Hepatocyte (in vitro differentiated cells): ENCODE measurements around the gene POC1B. TPM values are rescaled to one million over a fixed set of nuclear protein-coding genes. Genes with fewer than 3 reads are reported as not detected.
A peak's percentile ranks its signal among the peaks of the same experiment; 100 is the strongest.

Experiments used
- DNase-seq: peaks from one replicate; pipeline ENCODE4 v3.0.0-alpha.2; 2016; ENCODE audit warnings: low spot score
- H2AFZ ChIP-seq: fragments of 200-600 bp; sonication (generic); 2 replicates; pipeline ENCODE4 v1.6.0; 2016; ENCODE audit warnings: antibody characterized with exemption, mild to moderate bottlenecking
- H3K27ac ChIP-seq: fragments of 200-600 bp; sonication (generic); 2 replicates; pipeline ENCODE4 v1.5.1; 2016; ENCODE audit warnings: mild to moderate bottlenecking
- H3K27me3 ChIP-seq: fragments of 200-600 bp; sonication (generic); 2 replicates; pipeline ENCODE4 v1.6.1; 2016
- H3K36me3 ChIP-seq: fragments of 200-600 bp; sonication (generic); replicated peaks from 2 replicates; pipeline ENCODE4 v1.5.1; 2016; ENCODE audit warnings: low read depth; ENCODE audit not compliant: insufficient read depth
- H3K4me1 ChIP-seq: fragments of 200-600 bp; sonication (generic); 2 replicates; pipeline ENCODE4 v1.5.1; 2016; ENCODE audit warnings: mild to moderate bottlenecking, moderate library complexity; ENCODE audit not compliant: insufficient read depth
- H3K4me2 ChIP-seq: fragments of 200-600 bp; sonication (generic); 2 replicates; pipeline ENCODE4 v1.6.0; 2016
- H3K4me3 ChIP-seq: fragments of 200-600 bp; sonication (generic); 2 replicates; pipeline ENCODE4 v1.5.1; 2016; ENCODE audit warnings: mild to moderate bottlenecking
- H3K79me2 ChIP-seq: fragments of 200-600 bp; sonication (generic); 2 replicates; pipeline ENCODE4 v1.6.0; 2017; ENCODE audit warnings: mild to moderate bottlenecking
- H3K9me2 ChIP-seq: fragments of 200-600 bp; sonication (generic); replicated peaks from 2 replicates; pipeline ENCODE4 v1.6.0; 2017; ENCODE audit warnings: mild to moderate bottlenecking; ENCODE audit not compliant: insufficient read depth
- H3K9me3 ChIP-seq: fragments of 200-600 bp; sonication (generic); 2 replicates; pipeline ENCODE4 v1.5.1; 2016; ENCODE audit warnings: low read depth, mild to moderate bottlenecking
- H4K20me1 ChIP-seq: fragments of 200-600 bp; sonication (generic); 2 replicates; pipeline ENCODE4 v1.6.0; 2016; ENCODE audit warnings: mild to moderate bottlenecking; ENCODE audit not compliant: insufficient read depth, poor library complexity, severe bottlenecking
- EZH2 ChIP-seq: fragments of 200-600 bp; sonication (generic); IDR thresholded peaks from 2 replicates; pipeline ENCODE4 v1.6.1; 2016; ENCODE audit warnings: antibody characterized with exemption, mild to moderate bottlenecking, borderline replicate concordance
- EZH2phosphoT487 ChIP-seq: fragments of 200-600 bp; sonication (generic); IDR thresholded peaks from one replicate; pipeline ENCODE4 v1.6.1; 2018; ENCODE audit warnings: antibody characterized with exemption, mild to moderate bottlenecking, low read depth, moderate library complexity; ENCODE audit not compliant: unreplicated experiment, severe bottlenecking
- WGBS: methylation state at CpG from one replicate; pipeline ENCODE4 v1.1.6; 2016; ENCODE audit warnings: low lambda C conversion rate; ENCODE audit errors: missing lambda C conversion rate; 5-methylcytosine and 5-hydroxymethylcytosine counted together
- polyA plus RNA-seq: library from polyadenylated mRNA; unstranded; fragments of >200 nt; fragmentation: Nextera tagmentation; extraction: Ambion mirVana; gene quantifications from 2 replicates; pipeline ENCODE4 v1.2.1, GENCODE V29; 2016
- total RNA-seq: library from RNA; depleted of rRNA; stranded (reverse); fragments of >200 nt; gene quantifications from 2 replicates; pipeline ENCODE4 v1.2.3, GENCODE V29; 2014
- TF ChIP-seq, protein P1 (sequence below): fragments of 200-600 bp; sonication (generic); IDR thresholded peaks from 2 replicates; pipeline ENCODE4 v1.5.1; 2016; ENCODE audit warnings: antibody characterized with exemption, mild to moderate bottlenecking; ENCODE audit not compliant: poor library complexity

POC1B gene
- total and polyA plus RNA-seq, 2 experiments from 2014 or later: 11.6 to 18.9 TPM

DNA sequence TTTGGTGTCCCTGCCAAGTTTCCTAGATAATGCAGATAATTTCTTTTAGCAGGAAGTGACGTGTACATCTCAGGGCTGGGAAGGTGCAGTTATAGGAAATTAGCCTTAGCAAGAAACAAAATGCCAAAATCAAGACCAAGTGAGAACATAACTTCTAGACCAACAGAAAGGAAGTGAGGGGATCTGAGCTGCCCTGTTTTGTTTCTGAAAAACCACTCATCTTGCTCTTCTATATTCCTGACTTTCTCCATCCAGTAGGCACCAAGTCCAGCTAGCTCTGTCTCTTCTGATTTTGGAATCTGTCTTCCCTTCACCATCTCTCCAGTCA lies 149.7 kb downstream of the POC1B start:
- no peak for DNase-seq
- Histone ChIP-seq H3K9me3 (no peaks in the 10 kb centered on the region), H3K36me3 (no peaks in the 10 kb centered on the region), H3K4me2 (no peak overlapping the region), H3K4me3 (no peak overlapping the region), H3K4me1 (peaks cover 41% of the 10 kb centered on the region), H3K27ac (peak overlapping the region; percentile 93), H3K27me3 (no peaks in the 10 kb centered on the region), H3K79me2 (no peaks in the 10 kb centered on the region), H2AFZ (no peak overlapping the region), H4K20me1 (no peaks in the 10 kb centered on the region), H3K9me2 (no peaks in the 10 kb centered on the region)
- WGBS: 95% methylated on average over 1 of the region's 1 CpG
- TF ChIP-seq, protein P1, sequence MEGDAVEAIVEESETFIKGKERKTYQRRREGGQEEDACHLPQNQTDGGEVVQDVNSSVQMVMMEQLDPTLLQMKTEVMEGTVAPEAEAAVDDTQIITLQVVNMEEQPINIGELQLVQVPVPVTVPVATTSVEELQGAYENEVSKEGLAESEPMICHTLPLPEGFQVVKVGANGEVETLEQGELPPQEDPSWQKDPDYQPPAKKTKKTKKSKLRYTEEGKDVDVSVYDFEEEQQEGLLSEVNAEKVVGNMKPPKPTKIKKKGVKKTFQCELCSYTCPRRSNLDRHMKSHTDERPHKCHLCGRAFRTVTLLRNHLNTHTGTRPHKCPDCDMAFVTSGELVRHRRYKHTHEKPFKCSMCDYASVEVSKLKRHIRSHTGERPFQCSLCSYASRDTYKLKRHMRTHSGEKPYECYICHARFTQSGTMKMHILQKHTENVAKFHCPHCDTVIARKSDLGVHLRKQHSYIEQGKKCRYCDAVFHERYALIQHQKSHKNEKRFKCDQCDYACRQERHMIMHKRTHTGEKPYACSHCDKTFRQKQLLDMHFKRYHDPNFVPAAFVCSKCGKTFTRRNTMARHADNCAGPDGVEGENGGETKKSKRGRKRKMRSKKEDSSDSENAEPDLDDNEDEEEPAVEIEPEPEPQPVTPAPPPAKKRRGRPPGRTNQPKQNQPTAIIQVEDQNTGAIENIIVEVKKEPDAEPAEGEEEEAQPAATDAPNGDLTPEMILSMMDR: no peak
- TF ChIP-seq EZH2 (no peak), EZH2phosphoT487 (no peak)

DNA sequence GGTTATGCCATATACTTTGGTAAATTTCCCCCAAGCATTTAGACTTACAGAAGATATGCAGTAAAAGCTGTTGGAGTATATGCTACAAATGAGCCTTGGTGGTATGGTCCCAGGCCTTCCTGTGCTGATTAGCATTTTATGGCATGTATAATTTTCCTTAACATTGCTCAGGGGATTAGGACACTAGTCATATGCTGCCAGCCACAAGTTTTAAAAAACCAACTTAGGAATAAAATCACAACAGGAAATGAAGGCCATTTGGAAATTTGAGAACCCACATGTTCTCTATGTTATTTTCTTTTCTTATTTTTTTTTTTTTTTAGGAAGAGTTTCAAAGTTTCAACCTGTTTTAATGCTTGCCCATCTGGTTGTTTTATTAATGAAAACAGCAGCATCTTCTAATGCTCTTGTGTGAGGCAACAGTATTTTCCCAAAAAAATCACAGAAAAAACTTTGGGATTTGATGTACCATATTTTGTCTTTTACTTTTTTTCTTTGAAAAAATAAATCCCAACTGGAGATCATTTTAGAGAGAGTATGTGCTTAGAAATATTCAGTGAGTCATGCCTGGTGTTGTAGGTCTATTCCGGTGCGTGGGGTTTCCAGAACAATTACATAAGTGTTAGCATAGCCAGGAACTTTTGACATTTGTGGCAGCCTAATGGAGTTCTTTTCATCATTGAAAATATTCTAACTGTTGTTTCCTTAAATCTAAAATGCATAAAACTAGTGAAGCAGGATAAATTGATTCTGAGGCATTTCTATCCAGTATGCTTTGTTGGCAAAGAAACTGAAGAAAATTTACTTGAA lies 151.9 kb downstream of the POC1B start:
- TF ChIP-seq EZH2 (no peak), EZH2phosphoT487 (no peak)
- TF ChIP-seq, protein P1: no peak
- no peaks in the 10 kb centered on the region for H3K27me3 ChIP-seq
- no peak for DNase-seq
- no peaks in the 10 kb centered on the region for H4K20me1 ChIP-seq
- H3K9me2 ChIP-seq: no peaks in the 10 kb centered on the region
- no peaks in the 10 kb centered on the region for H3K36me3 ChIP-seq
- H3K4me2 ChIP-seq: no peak overlapping the region
- no peaks in the 10 kb centered on the region for H3K79me2 ChIP-seq
- H2AFZ ChIP-seq: no peak overlapping the region
- no peak overlapping the region for H3K4me3 ChIP-seq
- H3K27ac ChIP-seq: peak overlapping the region; percentile 90
- WGBS: 25% methylated on average over 2 of the region's 2 CpGs
- no peaks in the 10 kb centered on the region for H3K9me3 ChIP-seq
- H3K4me1 ChIP-seq: peaks cover 44% of the 10 kb centered on the region

DNA sequence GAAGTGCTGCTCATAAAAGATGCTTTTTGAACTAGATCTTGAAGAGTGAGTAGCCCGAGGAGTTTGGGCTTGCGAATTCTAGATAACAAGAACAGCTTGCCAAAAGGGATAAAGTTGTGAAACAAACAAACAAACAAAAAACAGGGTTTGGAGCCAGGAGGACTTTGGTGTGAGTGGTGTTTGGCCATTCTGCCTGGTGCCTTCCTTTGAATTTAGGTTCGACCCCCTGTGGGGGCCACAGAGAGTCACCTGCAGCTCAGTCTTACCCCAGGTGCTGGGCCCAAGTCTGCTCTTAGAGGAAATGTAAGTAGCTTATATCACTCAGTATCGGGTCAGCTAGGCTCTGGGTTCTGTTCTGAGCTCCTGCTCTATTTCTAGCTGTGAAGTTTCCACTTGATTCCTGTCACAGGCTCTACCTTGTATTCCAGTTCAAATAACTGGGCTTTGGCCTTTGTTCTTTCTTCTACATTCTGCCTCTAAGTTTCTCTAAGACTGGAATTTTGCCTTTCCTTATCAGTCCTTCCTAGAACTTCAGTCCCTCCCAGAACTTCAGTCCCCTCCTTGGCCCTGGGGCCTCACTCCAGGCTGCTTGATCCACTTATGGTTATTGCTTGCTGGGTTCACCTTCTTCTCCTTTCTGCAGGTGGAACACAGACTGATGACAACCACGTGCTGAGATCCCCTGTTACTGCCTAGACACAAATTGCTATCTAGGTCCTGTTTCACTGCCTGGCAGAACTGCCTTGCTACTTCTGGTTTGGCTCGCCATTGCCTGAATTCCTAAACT lies 153.1 kb downstream of the POC1B start:
- 65% methylated on average over 6 of the region's 6 CpGs for WGBS
- Histone ChIP-seq H3K27ac (peak overlapping the region; percentile 90), H3K79me2 (no peaks in the 10 kb centered on the region), H3K4me1 (peaks cover 37% of the 10 kb centered on the region), H4K20me1 (no peaks in the 10 kb centered on the region), H3K4me2 (peak overlapping the region; percentile 29), H2AFZ (no peak overlapping the region), H3K9me2 (no peaks in the 10 kb centered on the region), H3K4me3 (no peak overlapping the region), H3K9me3 (no peaks in the 10 kb centered on the region), H3K36me3 (no peaks in the 10 kb centered on the region), H3K27me3 (no peaks in the 10 kb centered on the region)
- DNase-seq: no peak
- TF ChIP-seq, protein P1: no peak
- TF ChIP-seq EZH2 (no peak), EZH2phosphoT487 (no peak)
